Bone marrow (tissue), 2 donors: ENCODE measurements around the gene DLL4.

ENCODE experiments used
- DNase-seq, 2 donors: peaks; one replicate each; lab custom pipeline; 2025; lab: John Stamatoyannopoulos, UW

The DLL4 gene

DNA sequence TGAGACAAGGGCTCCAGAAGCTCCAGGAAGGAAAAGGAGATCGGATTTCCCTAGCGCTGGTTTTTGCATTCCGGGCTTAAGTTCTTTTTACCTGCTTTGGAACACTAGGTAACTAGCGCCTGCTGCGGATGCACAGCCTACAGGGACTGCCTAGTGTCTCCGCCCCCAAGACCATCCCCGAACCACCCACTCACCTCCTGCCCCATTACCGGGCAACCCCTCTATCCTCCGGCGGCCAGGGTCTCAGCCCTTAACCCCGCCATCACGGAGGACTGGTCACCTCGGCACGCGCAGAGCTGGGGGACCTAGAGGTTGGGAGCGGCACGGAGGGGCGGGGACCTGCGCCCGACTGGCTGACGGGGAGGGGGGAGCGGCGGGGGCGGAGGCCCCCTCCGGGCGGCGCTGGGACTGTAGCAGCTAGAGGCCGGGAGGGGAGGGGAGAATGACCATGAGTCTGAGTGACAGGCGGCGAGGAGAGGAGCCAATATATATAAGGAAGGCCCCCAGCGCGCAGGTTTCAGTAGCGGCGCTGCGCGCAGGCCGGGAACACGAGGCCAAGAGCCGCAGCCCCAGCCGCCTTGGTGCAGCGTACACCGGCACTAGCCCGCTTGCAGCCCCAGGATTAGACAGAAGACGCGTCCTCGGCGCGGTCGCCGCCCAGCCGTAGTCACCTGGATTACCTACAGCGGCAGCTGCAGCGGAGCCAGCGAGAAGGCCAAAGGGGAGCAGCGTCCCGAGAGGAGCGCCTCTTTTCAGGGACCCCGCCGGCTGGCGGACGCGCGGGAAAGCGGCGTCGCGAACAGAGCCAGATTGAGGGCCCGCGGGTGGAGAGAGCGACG lies at the start of gene DLL4:
TSS of gene DLL4 (plus strand) at position 520 of the 839 bp plus-strand sequence. CDS start 329 bp downstream, outside the sequence.
- DNase-seq: no peak

DNA sequence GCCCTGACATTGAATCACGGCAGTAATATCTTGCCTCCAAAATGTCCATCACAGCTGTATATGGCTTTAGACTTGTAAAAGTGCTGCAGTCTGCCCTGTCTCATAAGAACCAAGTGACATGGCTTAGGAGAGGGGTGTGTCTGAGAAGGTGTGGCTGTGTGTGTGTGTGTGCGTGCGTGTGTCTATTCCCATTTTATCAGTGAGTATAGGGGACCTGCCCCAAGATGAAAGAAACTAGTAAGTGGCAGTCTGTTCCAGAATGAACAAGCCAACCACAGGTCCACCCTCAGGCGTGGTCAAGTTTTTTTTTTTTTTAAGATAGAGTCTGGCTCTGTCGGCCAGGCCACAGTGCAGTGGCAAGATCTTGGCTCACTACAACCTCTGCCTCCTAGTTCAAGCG lies 49.5 kb upstream of the DLL4 start:
- no peak for DNase-seq

DNA sequence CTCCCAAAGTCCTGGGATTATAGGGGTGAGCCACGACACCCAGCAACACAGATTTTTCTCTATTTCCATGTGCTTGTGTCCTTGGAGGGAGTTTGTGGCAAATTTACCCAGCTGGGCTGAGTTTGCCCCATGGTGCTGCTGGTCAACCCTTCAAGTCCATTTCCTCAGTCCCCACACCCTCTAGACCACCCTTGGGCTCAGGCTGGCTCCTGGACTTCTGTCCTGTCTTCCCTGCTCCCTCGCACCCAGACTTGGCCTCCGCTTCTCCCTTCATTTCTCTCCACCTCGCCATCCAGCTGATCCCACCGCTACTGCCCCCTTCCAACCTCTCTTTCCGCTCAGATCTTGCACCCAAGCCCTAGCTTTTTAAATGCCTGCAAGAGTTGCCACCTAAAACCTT lies 47.8 kb upstream of the DLL4 start:
- DNase-seq: no peak

DNA sequence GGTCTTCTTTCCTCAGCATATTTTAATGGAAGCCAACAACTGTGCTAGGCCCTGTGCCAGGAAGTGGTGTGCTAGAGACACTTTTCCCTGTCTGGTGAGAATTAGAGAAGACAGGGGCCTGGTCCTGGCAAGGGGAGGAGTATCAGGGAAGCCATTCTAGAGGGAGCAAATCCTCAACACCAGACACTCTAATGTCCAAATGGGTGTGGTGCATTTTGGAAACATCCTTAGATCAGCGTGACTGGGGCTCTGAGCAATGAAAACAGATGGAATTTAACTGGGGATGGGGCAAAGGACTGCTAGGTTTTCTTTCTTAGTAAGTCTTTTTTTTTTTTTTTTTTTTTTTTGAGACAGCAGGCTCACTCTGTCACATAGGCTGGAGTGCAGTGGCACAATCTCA lies 42.6 kb upstream of the DLL4 start:
- no peak for DNase-seq

DNA sequence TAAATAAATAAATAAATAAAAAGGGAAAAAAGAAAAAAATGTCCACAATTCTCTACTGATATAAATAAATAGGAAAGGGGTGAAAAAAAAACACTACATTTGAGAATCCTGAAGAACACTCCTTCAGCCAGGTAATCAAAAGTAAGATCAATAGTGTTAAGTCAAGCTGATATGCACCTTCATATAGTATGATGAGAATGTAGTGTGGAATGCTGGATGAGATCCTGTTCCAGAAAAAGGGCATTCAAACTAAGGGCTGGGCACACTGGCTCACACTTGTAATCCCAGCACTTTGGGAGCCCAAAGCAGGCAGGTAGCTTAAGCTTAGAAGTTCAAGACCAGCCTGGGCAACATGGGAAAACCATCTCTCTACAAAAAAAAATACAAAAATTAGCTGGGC lies 40.0 kb upstream of the DLL4 start:
- no peak for DNase-seq

DNA sequence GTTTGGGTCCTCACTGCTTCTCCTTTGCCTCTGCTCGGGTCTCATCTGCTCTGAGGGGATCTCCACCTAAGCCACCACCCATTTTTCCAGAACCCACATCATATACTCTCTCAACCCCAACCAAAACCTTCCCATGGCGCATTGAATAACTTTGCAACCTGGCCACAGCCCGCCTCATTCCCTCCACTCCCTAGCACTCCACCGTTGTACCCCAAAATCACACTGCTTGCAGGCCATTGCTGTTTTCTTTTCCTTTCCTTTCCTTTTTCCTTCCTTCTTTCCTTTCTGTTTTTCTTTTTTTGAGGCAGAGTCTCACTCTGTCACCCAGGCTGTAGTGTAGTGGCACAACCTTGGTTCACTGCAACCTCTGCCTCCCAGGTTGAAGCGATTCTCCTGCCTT lies 38.0 kb upstream of the DLL4 start:
- no peak for DNase-seq

DNA sequence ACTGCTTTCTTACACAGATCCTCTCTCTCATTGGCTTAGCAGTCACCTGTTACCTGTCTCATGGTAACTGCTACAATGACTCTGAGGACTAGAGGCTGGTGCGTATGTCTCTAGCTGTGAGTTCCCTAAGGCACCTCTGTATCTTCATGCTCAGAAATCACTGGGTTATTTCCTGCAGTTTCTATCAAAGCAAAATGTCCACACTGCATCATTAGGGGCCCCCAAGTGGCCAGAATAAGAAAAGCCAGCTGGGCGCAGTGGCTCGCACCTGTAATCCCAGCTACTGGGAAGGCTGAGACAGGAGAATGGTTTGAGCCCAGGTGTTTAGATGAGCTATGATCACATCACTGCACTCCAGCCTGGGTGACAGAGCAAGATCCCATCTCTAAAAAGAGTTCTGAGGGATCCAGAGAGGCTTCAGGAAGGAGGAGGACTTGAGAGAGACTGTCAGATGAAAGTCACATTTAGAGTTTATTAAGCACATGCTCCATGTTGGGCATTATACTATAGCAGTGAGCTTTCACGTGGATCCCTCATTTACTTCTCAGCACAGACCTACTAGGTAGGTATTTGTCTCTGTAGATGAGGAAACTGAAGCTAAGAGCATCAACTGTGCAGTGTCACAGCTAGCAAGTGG lies 37.2 kb upstream of the DLL4 start:
- peak in 1 of 2 donors; percentile 41 for DNase-seq

DNA sequence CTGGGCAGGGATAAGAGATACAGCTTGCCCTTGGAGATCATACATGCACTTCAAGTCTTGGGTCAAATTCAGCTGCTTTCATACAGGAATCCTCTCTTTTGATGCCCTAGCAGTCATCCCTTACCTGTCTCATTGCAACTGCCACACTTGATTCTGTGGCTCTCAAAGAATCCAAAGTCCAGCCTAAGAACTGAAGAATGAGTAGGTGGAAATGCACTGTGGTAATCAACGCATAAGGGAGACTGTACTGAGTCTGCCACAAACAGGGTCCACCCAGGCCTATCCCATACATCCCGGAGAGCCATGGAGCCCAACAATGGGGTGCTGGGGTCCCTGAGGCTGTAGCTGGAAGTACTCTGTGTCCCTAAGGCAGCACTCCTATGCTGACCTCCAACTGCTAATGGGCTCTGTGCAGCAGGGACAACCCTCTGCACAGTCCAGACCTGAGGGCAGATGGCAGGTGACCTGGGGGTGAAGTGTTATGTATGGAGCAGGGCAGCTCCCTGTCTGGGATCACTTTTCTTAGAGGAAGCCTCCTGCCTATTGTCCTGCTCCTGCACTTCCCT lies 36.6 kb upstream of the DLL4 start:
- no peak for DNase-seq

DNA sequence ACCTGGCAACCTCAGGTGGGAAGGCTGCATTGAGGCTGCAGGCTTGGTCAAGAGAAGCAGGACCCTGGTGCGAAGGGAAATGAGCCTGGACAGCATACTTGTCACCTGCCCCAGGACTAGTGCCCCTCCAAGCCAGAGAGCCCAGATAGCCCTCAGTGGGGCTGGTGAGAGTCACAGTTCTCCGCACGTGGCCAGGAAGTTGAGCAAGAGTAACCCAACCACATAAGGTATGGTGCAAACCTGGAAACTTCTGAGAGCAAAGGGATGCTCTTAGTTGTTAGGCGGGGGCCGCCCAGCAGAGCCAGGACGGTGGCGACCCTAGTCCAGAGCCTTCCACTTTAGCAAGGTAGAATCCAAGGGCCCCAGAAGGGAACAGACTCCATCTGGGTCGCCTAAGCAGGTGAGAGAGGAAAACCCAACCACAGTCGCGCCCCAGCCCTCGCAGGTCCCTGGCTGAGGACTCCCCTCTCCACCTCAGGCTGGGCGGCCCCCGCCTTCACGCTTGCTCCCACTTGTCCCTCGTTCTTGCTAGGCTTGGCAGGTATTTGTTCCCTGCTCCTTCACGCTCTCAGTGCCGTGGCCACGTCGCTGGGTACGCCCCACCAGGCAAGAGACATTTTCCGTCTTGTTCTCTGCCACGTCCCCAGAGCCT lies 36.0 kb upstream of the DLL4 start:
- no peak for DNase-seq

DNA sequence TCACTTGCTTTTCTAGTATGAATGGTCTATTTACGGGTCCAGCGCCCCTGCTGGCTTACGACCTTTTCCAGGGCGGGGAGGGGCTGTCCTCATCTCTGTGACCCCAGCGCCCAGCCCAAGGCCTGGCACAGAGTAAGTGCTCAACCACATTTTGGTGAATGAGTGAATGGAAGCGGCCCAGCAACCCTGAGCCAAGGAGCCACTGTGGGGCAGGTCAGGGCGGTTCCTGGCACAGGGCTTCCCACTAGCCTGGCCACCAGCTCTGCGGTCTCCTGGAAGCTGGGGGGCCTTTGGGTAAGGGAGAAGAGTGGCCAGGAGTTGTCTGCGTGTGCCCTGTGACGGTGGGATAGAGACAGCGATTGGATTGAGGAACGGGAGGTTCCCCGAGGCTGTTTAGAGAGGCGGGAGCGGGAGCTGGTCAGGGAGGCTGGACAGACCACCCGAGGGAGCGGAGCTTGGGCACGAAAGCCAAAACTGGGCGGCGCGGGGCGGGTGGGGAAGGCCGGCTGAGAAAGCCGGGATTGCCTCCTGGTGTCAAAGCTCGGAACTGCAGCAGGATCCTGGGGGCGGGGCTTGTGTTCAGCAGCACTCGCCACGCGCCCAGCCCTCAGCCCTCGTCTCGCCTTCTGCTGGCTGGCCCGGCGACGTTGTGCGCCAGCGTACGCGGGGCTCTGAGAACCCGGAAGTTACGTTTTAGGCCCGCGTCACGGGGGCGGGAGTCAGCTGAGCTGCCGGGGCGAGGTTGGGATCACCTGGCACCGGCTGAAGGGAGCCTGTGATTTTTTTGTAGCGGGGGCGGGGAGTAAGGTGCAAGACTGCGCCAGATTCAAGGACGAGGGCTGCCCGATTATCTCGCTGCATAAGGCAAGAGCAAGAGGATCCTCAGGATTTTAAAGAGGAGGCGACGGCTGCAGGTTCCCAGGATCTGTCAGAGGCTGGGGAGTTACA lies 35.1 kb upstream of the DLL4 start, which contains the start of gene VPS18:
TSS of gene VPS18 (plus strand) at position 718 of the 948 bp plus-strand sequence. CDS start 319 bp downstream, outside the sequence.
- DNase-seq: peak; percentile 94 to 97

DNA sequence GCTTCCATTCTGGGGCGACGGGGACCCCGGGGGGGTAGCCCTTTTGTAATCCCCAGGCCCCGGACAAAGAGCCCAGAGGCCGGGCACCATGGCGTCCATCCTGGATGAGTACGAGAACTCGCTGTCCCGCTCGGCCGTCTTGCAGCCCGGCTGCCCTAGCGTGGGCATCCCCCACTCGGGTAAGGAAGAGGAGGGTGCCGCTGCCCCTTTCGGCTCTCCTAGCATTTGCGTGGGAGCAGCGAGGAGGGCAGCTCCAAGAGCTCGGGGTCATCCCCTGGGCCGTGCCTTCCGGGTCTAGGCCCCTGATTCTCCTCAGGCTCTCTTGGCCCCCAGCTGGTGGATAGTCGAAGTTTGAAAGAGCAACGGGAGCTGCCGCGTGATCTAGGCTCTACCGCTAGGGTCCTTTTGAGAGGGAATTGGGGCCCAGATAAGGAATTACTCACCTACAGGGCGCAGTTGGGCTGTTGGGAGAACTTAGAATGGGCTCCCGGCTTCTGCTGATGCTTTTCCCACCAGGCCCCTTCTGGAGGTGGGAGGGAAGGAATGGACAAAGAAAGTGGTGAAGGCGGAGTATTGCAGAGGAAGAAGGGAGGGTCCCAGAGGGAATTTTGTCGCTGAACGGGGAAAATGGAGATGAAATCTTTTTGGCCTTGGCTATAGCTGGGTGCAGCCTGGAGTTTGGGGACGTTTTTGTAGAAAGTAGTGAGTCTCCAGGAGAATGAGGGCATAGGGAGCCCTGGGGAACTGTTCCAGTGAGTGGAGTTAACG lies 34.3 kb upstream of the DLL4 start:
- peak; percentile 55 to 67 for DNase-seq

DNA sequence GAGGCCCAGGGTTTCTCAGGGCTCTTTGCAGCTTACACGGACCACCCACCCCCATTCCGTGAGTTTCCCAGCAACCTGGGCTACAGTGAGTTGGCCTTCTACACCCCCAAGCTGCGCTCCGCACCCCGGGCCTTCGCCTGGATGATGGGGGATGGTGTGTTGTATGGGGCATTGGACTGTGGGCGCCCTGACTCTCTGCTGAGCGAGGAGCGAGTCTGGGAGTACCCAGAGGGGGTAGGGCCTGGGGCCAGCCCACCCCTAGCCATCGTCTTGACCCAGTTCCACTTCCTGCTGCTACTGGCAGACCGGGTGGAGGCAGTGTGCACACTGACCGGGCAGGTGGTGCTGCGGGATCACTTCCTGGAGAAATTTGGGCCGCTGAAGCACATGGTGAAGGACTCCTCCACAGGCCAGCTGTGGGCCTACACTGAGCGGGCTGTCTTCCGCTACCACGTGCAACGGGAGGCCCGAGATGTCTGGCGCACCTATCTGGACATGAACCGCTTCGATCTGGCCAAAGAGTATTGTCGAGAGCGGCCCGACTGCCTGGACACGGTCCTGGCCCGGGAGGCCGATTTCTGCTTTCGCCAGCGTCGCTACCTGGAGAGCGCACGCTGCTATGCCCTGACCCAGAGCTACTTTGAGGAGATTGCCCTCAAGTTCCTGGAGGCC lies 29.5 kb upstream of the DLL4 start:
- no peak for DNase-seq

DNA sequence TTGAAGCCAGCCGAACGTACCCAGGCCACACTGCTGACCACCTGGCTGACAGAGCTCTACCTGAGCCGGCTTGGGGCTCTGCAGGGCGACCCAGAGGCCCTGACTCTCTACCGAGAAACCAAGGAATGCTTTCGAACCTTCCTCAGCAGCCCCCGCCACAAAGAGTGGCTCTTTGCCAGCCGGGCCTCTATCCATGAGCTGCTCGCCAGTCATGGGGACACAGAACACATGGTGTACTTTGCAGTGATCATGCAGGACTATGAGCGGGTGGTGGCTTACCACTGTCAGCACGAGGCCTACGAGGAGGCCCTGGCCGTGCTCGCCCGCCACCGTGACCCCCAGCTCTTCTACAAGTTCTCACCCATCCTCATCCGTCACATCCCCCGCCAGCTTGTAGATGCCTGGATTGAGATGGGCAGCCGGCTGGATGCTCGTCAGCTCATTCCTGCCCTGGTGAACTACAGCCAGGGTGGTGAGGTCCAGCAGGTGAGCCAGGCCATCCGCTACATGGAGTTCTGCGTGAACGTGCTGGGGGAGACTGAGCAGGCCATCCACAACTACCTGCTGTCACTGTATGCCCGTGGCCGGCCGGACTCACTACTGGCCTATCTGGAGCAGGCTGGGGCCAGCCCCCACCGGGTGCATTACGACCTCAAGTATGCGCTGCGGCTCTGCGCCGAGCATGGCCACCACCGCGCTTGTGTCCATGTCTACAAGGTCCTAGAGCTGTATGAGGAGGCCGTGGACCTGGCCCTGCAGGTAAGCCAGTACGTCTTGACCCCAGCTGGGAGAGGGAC lies 28.7 kb upstream of the DLL4 start:
- DNase-seq: no peak

DNA sequence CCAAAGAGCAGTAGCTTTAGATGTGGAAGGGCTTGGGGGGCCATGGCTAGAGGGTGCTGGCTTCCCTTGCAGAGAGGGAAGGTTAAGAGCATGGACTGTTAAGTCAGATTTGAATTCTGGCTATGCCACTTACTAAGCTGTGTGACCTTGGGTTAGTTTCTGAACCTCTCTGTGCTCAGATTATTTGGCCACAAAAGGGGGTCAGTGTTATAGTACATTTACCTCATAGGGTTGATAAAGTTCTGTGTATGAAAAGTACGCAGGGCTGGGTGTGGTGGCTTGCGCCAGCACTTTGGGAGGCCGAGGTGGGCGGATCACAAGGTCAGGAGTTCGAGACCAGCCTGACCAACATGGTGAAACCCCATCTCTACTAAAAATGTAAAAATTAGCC lies 28.1 kb upstream of the DLL4 start:
- no peak for DNase-seq

DNA sequence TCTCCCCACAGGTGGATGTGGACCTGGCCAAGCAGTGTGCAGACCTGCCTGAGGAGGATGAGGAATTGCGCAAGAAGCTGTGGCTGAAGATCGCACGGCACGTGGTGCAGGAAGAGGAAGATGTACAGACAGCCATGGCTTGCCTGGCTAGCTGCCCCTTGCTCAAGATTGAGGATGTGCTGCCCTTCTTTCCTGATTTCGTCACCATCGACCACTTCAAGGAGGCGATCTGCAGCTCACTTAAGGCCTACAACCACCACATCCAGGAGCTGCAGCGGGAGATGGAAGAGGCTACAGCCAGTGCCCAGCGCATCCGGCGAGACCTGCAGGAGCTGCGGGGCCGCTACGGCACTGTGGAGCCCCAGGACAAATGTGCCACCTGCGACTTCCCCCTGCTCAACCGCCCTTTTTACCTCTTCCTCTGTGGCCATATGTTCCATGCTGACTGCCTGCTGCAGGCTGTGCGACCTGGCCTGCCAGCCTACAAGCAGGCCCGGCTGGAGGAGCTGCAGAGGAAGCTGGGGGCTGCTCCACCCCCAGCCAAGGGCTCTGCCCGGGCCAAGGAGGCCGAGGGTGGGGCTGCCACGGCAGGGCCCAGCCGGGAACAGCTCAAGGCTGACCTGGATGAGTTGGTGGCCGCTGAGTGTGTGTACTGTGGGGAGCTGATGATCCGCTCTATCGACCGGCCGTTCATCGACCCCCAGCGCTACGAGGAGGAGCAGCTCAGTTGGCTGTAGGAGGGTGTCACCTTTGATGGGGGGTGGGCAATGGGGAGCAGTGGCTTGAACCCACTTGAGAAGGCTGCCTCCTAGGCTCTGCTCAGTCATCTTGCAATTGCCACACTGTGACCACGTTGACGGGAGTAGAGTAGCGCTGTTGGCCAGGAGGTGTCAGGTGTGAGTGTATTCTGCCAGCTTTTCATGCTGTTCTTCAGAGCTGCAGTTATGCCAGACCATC lies 26.3 kb upstream of the DLL4 start:
- peak; percentile 37 to 52 for DNase-seq

DNA sequence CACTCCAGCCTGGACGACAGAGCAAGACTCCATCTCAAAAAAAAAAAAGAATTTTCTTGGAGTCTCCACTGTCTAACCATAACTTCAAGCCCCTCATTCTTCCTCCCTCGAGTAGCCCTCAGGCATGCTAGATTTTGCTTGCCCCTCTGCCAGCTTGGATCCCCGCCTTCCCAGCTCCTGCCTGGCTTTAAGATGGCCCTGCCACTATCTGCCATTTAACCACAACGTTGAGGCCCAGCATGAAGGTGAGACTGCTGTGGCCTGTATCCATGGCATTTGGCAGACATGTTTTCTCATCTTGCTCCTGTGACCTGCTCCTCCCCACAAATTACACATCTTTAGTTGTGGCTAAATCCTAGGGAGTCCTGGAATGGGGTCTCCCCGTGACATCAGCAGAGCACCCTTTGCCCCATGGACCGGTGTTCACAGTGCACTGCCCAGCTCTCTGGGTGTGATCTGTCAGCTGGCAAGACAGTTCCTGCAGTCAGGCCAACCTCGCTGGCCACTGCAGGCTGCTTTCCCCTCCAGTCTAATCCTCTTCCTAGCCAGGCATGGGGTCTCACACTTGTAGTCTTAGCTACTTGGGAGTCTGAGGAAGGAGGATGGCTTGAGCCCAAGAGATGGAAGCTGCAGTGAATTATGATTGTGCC lies 24.5 kb upstream of the DLL4 start:
- DNase-seq: no peak
